Measurements from ENCODE around the gene SUCLG2.

SUCLG2 gene

GRCh38 chr3:67689806-67690205 lies 35.4 kb upstream of the SUCLG2 start:
- Histone ChIP-seq H3K9ac (ENCODE audit: low read length) (no peak overlapping the region), H3K4me1 (ENCODE audit: insufficient read depth, low read length, severe bottlenecking) (peaks cover 17% of the 10 kb centered on the region), H3K36me3 (ENCODE audit: insufficient read depth, low read length) (no peaks in the 10 kb centered on the region), H3K9me3 (ENCODE audit: low read length) (no peaks in the 10 kb centered on the region), H3F3A (ENCODE audit: insufficient read depth, low read length) (no peaks in the 10 kb centered on the region), H3K27ac (ENCODE audit: low read depth, low read length, poor library complexity, severe bottlenecking) (no peak overlapping the region), H3K27me3 (ENCODE audit: insufficient read depth, low read length) (no peaks in the 10 kb centered on the region), H3K79me2 (ENCODE audit: insufficient read depth, low read length) (no peaks in the 10 kb centered on the region), H4K20me1 (ENCODE audit: insufficient read depth, low read length) (no peaks in the 10 kb centered on the region), H3K4me2 (ENCODE audit: low read length) (no peak overlapping the region), H3K9me2 (ENCODE audit: low read depth, low read length) (no peaks in the 10 kb centered on the region), H2AFZ (ENCODE audit: low read length) (no peak overlapping the region), H3K4me3 (ENCODE audit: low read depth, low read length, poor library complexity, severe bottlenecking) (no peak overlapping the region)
- TF ChIP-seq CTCF (IDR thresholded peaks at IDR 0.05; ENCODE audit: low read length) (no peak), EZH2 (IDR thresholded peaks at IDR 0.05; ENCODE audit: borderline replicate concordance, low read length) (no peak)

- Histone ChIP-seq H3K4me3 (ENCODE audit: low read depth, low read length, poor library complexity, severe bottlenecking) (no peak overlapping the region), H3K9me3 (ENCODE audit: low read length) (no peaks in the 10 kb centered on the region)
Observed at GRCh38 chr3:67688231-67688630, 33.8 kb upstream of the SUCLG2 start.

GRCh38 chr3:67686069-67686468 lies 31.7 kb upstream of the SUCLG2 start:
- TF ChIP-seq CTCF (IDR thresholded peaks at IDR 0.05; ENCODE audit: low read length) (no peak), EZH2 (IDR thresholded peaks at IDR 0.05; ENCODE audit: borderline replicate concordance, low read length) (no peak)
- no peak overlapping the region for H3K9ac ChIP-seq (ENCODE audit: low read length)
- no peaks in the 10 kb centered on the region for H3K79me2 ChIP-seq (ENCODE audit: insufficient read depth, low read length)
- H3K9me2 ChIP-seq (ENCODE audit: low read depth, low read length) = no peaks in the 10 kb centered on the region
- H3F3A ChIP-seq (ENCODE audit: insufficient read depth, low read length) = no peaks in the 10 kb centered on the region
- H3K27me3 ChIP-seq (ENCODE audit: insufficient read depth, low read length) = no peaks in the 10 kb centered on the region
- H4K20me1 ChIP-seq (ENCODE audit: insufficient read depth, low read length) = no peaks in the 10 kb centered on the region
- peak overlapping the region; percentile 59 for H3K4me2 ChIP-seq (ENCODE audit: low read length)
- peak overlapping the region; percentile 19 for H3K4me3 ChIP-seq (ENCODE audit: low read depth, low read length, poor library complexity, severe bottlenecking)
- H2AFZ ChIP-seq (ENCODE audit: low read length) = no peak overlapping the region
- peak overlapping the region; percentile 70 for H3K27ac ChIP-seq (ENCODE audit: low read depth, low read length, poor library complexity, severe bottlenecking)
- peaks cover 17% of the 10 kb centered on the region for H3K4me1 ChIP-seq (ENCODE audit: insufficient read depth, low read length, severe bottlenecking)
- no peaks in the 10 kb centered on the region for H3K9me3 ChIP-seq (ENCODE audit: low read length)
- H3K36me3 ChIP-seq (ENCODE audit: insufficient read depth, low read length) = no peaks in the 10 kb centered on the region

More at GRCh38 chr3:67688231-67688630, 33.8 kb upstream of the SUCLG2 start:
- no peaks in the 10 kb centered on the region for H3K36me3 ChIP-seq (ENCODE audit: insufficient read depth, low read length)
- H3K27me3 ChIP-seq (ENCODE audit: insufficient read depth, low read length) = no peaks in the 10 kb centered on the region
- H2AFZ ChIP-seq (ENCODE audit: low read length) = no peak overlapping the region
- no peak for TF ChIP-seq EZH2 (IDR thresholded peaks at IDR 0.05; ENCODE audit: borderline replicate concordance, low read length)
- no peak for TF ChIP-seq CTCF (IDR thresholded peaks at IDR 0.05; ENCODE audit: low read length)
- peaks cover 17% of the 10 kb centered on the region for H3K4me1 ChIP-seq (ENCODE audit: insufficient read depth, low read length, severe bottlenecking)
- no peaks in the 10 kb centered on the region for H4K20me1 ChIP-seq (ENCODE audit: insufficient read depth, low read length)
- H3K9me2 ChIP-seq (ENCODE audit: low read depth, low read length) = no peaks in the 10 kb centered on the region
- no peak overlapping the region for H3K4me2 ChIP-seq (ENCODE audit: low read length)
- H3K79me2 ChIP-seq (ENCODE audit: insufficient read depth, low read length) = no peaks in the 10 kb centered on the region
- no peak overlapping the region for H3K9ac ChIP-seq (ENCODE audit: low read length)
- no peaks in the 10 kb centered on the region for H3F3A ChIP-seq (ENCODE audit: insufficient read depth, low read length)
- no peak overlapping the region for H3K27ac ChIP-seq (ENCODE audit: low read depth, low read length, poor library complexity, severe bottlenecking)

Data from OCI-LY1 (cell line).